GM19463 (cell line): ENCODE data around the gene PDIA5.

Source experiments
- ATAC-seq: cut with Tn5 transposase; IDR thresholded peaks from one replicate; pipeline ENCODE4 v1.9.1; 2021; ENCODE audit warnings: mild to moderate bottlenecking, moderate library complexity; ENCODE audit not compliant: unreplicated experiment

PDIA5 gene

DNA sequence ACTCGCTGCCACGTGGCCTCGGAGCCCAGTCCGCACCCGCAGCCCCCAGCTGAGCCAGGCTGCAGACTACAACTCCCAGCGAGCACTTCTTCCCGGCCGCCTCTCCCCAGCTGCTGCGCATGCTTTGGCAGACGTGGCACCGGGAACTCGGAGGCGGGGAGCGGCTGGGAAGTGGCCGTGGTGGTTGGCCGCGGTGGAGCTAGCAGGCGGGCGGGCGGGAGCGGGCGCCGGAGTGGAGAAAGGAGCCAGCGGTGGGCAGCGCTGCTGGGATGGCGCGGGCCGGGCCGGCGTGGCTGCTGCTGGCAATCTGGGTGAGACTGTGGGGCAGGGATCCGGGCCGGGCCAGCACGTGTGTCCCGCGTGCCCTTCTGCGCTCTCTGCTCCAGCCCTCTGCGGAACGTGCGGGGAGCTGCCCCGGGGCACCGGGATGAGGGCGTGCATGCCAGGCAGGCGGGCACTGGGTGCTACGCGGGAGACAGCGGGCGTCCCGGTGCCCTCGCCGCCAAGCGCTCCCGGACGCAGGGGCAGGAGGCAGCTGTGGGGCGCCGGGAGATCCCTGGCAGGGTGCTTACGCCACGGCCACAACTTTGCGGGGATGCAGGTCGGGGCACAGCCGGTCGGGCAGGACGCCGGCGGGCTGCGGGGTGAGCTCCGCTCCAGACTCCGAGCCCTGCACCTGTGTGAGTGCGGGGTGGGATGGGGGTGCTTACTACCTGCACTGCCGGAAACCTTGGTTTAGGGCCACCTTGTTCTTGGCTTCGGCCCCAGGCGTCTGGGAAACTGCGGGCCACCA, at the start of gene PDIA5:
PDIA5 (plus strand) TSS at position 130 of the 793 bp plus-strand sequence; CDS start at position 270, 140 bp downstream.
- peak; percentile 90 for ATAC-seq

DNA sequence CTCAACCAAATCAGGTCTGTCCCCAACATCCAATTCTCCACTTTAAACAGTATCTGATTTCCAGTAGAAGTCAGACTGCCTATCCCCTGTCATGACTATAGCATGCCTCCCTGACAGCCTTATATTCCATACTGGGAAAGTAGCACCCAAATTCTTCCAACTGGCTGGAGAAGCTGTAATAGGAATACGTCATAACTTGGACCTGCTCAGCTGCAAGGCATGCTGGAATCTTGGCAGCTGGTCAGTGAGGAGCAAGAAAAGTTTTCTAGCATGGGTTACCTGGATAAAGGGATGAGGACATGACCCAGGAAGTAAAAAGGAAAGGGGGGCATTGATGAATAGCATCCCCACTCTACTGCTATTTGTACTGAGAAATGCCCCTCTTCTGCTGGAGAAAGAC, 48.1 kb upstream of the PDIA5 start:
- no peak for ATAC-seq

DNA sequence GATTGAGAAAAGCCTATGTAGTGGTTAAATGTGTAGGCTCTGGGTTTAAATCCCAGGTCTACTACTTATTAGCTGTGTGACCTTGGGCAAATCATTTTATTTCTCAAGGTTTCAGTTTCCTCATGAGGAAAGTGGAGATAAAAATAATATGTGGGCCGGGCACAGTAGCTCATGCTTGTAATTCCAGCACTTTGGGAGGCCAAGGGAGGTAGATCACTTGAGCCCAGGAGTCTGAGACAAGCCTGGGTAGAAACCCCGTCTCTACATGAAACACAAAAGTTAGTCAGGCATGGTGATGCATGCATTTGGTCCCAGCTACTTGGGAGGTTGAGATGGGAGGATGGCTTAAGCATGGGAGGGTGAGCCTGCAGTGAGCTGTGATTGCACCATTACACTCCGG, 47.7 kb upstream of the PDIA5 start:
- no peak for ATAC-seq

DNA sequence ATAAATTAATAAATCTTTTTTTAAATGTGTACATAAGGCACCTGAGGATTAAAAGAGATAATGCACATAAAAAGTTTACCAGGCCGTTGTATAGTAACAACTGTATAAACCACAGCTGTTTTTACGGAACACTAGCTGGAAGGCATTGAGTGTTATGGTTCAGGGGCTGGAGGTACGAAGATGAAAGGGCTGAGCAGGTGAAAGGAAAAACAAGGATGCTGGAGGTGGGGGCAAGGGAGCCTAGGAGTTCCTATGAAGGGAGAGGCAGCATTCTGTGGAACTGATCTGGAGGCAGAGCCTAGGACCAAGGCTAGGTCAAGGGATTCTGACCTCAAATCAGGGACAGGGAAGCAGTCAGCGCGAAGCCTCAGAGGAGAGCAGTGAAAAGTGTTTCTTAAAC, 47.2 kb upstream of the PDIA5 start:
- no peak for ATAC-seq

DNA sequence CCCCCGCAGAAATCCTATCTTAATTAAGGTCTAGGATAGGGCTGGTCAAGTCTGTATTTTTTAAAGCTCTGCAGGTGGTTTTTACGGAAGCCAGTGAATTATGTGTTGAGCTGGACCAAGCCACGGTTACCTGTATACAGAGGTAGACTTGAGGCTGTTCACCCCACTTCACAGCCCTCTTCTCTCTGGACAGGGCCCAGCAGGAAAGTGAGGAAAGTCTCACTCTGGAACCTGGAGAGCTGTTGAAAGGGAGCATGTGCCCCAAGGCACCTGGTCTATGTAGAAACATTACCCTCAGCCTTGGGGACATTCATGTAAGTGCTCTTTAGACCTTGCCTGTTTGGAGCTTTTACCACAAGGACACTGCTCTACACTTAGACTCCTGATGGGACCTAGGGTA, 46.1 kb upstream of the PDIA5 start:
- ATAC-seq, result no peak

DNA sequence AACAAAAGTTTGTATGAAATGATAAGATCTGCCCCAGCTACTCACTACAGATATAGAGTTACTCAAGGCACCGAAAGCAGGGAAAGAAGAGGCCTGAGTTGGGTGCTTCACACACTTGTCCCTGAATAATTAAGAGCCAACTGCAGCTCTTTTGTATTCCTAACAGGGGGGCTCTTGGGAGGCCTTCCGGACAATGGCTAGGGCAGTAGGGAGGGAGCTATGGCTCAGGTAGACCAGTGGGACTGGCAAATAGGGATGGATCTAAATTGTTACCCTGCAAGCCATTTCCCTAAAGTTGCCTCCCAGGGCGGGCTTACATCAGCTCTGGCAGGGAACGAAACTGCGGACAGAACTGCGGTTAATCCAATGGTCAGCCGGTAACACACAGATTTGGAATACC, 45.4 kb upstream of the PDIA5 start:
- no peak for ATAC-seq

DNA sequence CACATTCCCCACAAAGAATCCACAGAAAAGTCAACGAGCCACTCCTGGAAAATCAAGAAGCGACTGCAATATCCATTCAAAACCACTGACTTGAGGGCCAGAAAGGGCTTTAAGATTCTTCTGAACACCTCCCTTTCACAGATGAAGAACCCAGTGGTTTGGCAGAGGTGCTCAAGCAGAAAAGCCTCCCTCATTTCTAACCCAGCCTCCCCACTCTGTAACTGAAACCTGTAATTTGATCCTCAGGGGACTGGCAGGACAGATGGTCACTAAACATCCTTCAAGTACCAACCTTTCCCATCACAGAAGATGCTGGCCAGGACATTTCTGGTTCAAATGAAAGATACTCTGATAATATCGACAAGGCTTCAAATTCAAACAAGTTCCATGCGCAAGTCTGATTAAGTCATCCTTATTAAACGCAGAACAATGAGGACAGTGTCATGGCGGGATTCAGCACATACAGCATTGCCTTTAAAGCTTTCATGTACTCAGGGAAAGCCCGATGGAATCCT, 44.8 kb upstream of the PDIA5 start:
- no peak for ATAC-seq

DNA sequence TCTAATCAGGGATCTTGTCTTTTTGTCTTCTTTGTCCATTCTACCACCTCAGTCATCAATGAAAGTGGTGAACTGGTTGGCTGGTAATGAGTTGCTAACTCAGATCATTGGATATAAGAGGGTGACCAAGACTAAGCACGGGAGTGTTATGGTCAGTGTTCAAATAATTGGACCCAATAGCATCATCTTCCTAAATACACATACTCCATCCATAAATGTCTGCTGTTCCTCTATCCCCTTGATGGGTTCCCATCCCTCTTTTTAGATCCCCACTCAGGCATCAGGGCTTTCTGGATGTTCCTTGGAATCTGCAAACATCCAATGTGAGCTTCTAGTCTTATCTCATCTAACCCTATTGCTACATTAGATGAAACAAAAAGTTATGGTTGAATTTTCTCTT, 42.8 kb upstream of the PDIA5 start:
- ATAC-seq, result no peak

DNA sequence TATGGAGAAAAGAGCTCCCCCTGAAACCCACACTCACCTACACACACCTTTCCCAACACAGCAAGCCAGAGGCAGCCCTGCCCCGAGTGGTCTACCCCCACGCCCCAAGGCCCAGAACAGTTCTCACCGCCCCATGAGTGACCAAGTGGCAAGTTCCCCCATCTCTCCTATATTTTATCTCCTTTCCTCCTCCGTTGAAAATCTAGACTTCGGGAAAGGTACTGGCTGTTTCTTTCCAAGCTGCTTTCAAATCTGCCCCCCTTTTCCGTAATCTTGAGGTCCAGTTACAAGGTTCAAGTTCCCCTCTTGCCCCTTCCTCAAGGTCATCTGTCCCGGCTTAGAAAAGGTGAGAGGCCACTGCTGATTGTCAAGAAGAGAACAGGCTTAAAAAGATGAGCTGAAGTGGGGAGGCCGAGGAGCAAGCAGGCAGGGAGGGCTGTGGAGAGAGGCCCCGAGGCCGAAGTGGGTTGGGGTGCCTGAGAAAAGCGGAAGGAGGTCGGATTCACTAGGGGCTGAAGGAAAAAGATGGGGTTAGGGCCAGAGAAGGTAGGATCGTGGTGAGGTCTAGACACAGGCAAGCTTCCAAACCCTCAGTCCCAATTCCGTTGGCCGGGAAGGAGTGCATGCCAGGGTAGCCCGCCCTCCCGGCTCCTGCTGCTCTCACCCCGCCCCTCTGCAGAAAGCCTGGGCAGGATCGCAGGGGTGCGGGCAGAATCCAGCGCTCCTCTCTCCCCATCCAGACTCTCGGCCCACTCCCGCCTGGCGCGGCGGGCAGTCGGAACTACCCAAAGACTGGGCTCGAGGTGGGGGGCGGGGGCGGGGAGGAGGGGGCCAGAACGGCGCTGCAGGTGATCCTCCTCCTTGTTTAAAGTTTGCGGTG, 40.9 kb upstream of the PDIA5 start:
- no peak for ATAC-seq

DNA sequence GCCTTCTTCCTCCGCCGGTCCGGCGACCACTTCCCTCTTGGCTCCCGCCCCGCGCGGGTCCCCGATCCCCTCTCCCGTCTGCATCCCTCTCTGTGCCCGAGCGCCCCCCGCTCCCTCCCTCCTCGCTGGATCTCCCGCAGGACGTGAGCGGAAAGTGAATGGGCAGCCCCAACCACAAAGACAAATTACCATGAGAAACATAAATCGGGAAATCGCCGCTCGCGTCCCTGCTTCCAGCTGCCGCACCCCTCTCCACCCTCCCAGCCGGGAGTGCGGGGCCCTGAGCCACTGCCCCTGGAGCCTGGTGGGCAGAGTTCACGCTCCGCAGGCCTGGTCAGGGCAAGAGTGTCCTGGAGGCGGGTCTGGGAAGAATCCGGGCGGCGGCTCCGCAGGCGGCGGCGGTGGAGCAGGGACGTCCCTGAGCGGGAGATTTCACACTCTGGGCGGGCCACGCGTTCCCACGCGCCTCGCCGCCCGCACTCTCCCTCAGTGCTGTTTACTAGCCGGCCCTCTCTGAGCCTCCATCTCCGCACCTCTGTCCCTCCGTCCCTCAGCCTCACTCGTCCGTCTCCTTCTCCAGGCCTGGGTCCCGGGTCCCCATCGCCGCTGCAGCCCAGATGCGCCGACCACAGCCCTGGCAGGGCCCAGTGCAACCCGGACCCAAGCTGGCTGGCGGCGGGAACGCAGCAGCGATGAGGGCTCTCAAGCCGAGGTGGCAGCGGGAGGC, 40.1 kb upstream of the PDIA5 start:
- no peak for ATAC-seq

DNA sequence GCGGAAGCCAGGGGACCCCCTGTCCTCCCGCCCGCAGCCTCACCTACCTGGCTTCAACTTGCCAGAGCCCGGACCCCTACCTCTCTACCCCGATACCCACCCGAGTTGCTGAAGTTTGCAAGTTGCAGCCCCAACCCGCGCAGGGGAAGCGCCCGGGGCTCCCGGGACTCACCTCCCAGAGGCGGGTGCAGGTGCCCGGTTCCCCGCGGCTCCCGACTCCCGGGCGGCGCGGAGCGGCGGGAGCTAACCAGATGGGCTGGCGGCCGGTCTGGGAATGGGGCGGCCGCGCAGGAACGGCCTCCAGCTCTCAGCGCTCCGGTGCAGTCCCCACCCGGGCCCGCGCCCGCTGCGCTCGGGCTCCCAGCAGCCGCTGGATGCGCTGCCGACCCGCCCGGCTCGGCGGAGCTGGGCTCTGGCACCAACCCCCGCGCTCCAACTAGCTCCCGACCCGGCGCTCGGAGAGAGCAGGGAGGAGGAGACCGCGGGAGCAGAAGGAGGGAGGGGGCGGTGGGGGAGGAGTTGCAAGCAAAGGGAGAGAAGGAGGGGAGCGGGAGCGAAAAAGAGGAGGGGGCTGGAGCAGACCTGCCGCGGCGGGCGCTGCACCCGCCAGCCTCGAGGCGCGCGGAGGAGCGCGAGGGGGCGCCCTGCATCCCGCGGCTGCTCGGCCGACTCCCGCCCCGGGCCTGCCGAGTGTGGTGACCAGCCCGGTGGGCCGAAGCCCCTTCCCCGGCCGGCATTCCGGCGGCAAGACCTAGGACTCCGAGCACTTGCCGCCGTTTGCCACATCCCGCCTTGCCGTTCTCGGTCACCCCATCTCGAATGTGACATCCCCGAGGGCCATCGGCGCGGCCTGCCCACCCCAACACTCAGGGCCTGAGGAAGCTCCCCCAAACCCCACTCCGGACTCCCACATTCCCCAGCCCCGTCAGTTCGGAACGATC, 39.3 kb upstream of the PDIA5 start, which contains the start of gene SEMA5B:
SEMA5B (minus strand) TSS at position 472 of the 941 bp plus-strand sequence. CDS start 66,500 bp downstream, outside the sequence.
- ATAC-seq, result no peak

DNA sequence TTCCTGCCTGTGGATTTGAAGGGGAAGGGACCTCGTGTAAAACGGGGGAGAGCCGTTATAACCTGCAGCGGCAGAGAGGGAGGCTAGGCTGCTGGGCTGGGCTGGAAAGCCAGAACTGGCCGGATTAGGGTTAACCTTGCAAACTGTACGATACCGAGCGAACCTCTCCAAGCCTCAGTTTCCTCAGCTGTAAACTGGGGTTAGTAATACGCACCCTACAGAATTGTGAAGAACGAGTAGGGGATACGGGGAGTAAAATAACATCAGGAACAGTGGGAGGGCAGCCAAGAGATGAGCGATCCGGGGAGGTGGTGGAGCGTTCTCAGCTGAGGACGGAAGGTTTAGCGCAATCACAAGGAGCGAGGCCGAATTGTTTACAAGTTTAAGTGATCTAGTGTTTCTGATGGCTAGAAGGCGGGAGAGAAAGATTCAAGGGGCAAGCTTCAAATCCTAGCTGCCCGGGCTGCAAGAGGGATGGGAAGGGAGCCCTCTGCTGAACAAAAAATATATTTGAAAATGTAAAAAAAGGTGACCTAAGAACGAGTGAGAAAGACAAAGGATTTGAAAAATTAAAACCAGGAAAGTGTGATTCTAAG, 38.5 kb upstream of the PDIA5 start:
- no peak for ATAC-seq

DNA sequence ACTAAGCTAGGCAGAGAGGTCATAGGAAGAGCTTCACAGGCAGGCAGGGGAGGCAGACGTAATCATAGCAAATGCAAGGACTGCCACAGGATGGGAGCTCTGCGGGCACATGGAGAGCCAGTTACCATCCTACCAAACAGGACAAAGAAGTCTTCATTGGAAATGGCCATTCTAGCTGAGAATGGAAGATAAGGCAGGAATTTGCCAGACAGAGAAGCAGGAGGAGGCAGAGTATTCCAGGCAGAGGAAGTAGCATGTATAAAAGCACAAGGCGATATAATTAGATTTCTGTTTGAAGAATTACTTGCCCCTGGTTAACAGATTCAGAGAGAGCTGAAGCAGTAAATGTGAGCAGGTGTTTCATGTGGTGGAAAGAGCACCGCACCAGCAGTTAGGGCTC, 35.8 kb upstream of the PDIA5 start:
- ATAC-seq, result no peak

DNA sequence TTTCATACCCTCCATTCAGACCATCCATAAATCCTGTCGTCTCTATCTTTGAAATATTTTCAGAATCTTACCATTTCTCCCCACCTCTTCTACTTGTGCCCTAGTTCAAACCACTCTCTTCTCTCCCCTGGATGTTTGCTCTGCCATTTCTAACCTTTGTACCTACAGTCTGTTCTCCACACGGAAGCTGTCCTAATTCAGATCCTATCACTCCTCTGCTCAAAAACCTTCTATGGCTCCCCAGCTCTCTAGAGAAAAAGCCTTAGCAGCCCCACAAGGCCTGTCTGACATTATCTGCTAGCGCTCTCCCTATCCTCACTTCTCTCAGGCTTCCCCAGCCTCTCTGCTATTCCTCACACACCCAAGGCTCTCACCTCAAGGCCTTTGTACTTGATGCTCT, 34.8 kb upstream of the PDIA5 start:
- ATAC-seq, result no peak

DNA sequence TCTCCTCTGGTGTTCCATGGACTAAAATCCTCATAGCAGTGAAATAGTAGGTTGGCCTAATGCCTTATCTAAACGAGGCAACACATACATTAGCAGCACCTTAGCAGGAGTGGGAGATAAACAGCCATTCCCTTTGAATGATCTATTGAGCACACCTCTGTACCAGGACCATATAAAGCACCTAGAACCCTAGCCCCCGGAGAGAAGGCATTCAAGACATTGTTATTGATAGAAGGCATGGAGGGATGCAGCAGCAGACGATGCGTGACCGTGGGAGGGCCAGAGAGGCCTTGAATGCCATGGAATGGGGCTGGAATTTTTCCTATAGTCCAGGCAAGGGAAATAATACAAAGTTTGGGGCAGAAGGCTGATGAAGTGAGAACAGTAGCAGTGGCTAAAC, 32.7 kb upstream of the PDIA5 start:
- ATAC-seq, result no peak

DNA sequence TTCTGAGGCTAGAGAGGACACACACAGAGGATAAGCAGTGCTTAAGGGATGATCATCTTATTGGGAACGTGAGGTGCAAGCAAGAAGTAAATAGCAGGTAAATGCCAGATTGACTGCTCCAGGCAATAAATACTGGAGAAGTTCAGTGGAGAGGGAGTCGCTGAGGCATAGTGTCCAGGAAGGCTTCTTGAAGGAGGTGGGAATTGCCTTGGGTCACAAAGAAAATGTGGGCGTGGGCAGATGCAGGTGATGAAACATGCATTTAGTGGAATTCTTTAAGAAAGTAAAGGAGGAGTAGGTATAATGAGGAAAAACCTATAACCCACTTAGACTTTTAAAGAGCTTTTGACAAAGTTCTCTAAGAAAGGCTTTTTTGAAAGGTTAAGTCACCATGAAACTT, 31.8 kb upstream of the PDIA5 start:
- ATAC-seq, result no peak

DNA sequence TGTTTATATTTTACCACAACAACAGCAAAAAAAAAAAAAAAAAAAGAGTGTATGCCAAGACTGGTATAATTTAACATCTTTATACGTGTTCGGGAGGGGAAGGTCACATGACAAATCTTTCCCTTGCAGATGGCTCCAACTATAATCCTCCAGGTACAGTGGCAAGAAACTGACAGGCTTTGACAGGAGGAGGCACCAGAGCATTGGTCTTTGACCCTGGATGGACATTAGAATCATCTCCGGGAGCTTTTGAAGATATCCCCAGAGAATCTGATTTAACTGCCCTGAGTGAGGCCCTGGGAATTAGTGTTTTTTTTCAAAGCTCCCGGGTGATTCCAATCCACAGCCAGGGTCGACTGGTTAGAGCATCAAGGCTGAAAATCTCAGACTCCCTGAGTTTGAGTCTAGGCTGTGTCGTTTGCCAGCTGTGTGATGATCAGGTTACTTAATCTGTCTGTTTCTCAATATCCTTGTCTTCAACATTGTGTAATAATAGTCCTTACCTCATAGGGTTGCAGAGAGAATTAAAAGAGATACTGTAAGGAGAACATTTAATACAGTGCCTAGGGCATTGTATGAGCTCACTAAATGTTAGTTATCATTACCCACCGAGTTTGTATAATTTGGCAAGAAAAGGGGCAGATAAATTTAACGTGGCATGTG, 30.3 kb upstream of the PDIA5 start:
- no peak for ATAC-seq

DNA sequence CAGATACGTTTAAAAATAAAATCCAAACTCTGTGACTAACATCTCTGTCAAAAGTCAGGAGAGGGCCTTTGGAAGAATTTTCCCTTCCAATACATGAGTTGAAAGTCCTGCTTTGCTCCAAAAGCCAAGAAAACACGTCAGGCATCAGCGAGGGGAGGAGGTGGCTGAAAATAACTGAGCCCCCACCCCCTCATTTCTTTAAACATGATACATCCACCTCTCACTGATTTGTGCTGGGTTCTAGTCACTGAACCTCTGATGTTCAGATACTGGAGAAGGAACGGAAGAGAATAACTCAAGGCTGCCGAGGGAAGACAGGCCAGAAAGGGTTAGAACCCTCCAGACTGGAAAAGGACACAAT, 29.8 kb upstream of the PDIA5 start:
- ATAC-seq, result no peak

DNA sequence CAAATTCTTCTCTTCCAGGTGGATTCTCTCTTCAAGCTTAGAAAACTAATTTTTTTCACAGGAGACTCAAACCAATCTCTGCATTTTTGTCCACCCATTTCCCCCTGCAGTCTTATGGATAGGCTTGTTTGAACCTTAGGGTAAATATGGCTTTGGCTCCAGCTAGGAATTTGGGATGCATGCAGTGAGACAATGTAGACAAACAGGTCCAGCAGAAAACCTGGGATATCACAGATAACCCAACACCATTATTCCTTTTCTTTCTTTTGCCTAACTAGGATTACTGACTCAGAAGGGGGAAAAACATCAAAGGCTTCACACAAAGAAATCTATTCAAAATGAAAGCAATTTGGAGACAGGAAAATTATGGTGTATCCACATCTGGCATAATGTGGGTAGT, 28.1 kb upstream of the PDIA5 start:
- ATAC-seq, result no peak
